NT2/D1 (cell line): Measurements from ENCODE around the gene HDAC3.

Experiments
- SUZ12 ChIP-seq: IDR thresholded peaks from 2 replicates; pipeline ENCODE4 v1.6.1; 2011; ENCODE audit not compliant: insufficient read length, insufficient read depth; ENCODE audit errors: extremely low read depth
- YY1 ChIP-seq: IDR thresholded peaks from 2 replicates; pipeline ENCODE4 v1.6.1; 2011; ENCODE audit not compliant: insufficient read length, insufficient read depth
- ZNF274 ChIP-seq: IDR thresholded peaks from 2 replicates; pipeline ENCODE4 v1.6.1; 2011; ENCODE audit warnings: mild to moderate bottlenecking, low read depth, low read length

DNA sequence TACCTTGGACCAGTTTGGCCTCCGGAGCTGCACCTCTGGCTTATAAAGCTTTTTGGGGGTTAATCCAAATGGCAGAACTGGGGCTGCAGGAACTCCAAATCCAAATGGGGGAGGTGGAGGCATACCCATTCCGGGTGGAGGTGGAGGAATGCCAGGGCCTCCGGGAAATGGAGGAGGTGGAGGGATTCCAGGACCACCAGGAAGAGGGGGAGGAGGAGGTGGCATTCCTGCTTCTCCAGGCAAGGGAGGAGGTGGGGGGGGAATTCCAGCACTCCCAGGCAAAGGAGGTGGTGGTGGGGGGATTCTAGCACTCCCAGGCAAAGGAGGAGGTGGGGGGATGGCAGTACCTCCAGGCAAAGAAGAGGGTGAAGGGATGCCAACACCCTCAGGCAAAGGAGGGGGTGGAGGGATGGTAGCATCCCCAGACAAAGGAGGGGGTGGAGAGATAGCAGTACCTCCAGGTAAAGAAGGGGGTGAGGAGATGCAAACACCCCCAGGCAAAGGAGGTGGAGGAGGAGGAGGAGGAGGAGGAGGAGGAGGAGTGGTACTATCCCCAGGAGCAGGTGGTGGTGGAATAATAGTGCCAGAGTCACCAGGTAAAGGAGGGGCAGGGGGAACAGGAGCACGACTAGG is 63.0 kb downstream of the HDAC3 start:
- TF ChIP-seq YY1, result no peak
- TF ChIP-seq ZNF274, result no peak
- TF ChIP-seq SUZ12, result no peak
